H9 (cell line): ENCODE results near the gene SLC10A4. TPM values are rescaled to one million over a fixed set of nuclear protein-coding genes. Genes with fewer than 3 reads are reported as not detected.

ENCODE experiments used
- DNase-seq: peaks from one replicate; pipeline ENCODE4 v3.0.0-alpha.2; 2017
- H2AFZ ChIP-seq: one replicate; pipeline ENCODE4 v1.6.1; 2013; ENCODE audit warnings: mild to moderate bottlenecking, low read length, control low read depth, moderate library complexity
- H2AK5ac ChIP-seq: 2 replicates; pipeline ENCODE4 v1.6.1; 2013; ENCODE audit warnings: low read length, control low read depth, mixed read lengths; ENCODE audit not compliant: insufficient read length
- H2BK120ac ChIP-seq: one replicate; pipeline ENCODE4 v1.6.1; 2013; ENCODE audit warnings: low read depth, mild to moderate bottlenecking, low read length, control low read depth, inconsistent platforms; ENCODE audit not compliant: poor library complexity, severe bottlenecking
- H2BK12ac ChIP-seq: 2 replicates; pipeline ENCODE4 v1.6.1; 2013; ENCODE audit warnings: low read length, control low read depth, mixed read lengths, low read depth; ENCODE audit not compliant: insufficient read length
- H2BK15ac ChIP-seq: 2 replicates; pipeline ENCODE4 v1.6.1; 2013; ENCODE audit warnings: low read depth, low read length, control low read depth
- H2BK20ac ChIP-seq: one replicate; pipeline ENCODE4 v1.6.1; 2013; ENCODE audit warnings: low read depth, mild to moderate bottlenecking, low read length, control low read depth, inconsistent platforms; ENCODE audit not compliant: poor library complexity, severe bottlenecking
- H2BK5ac ChIP-seq: 2 replicates; pipeline ENCODE4 v1.6.1; 2013; ENCODE audit warnings: low read length, control low read depth, mixed read lengths; ENCODE audit not compliant: insufficient read length
- H3K14ac ChIP-seq: 2 replicates; pipeline ENCODE4 v1.6.1; 2013; ENCODE audit warnings: low read length, control low read depth; ENCODE audit not compliant: insufficient read depth
- H3K18ac ChIP-seq: 2 replicates; pipeline ENCODE4 v1.6.1; 2013; ENCODE audit warnings: low read depth, mild to moderate bottlenecking, mixed read lengths, low read length, control low read depth; ENCODE audit not compliant: insufficient read length
- H3K23ac ChIP-seq: 2 replicates; pipeline ENCODE4 v1.6.1; 2013; ENCODE audit warnings: low read length, control low read depth, mixed read lengths, low read depth; ENCODE audit not compliant: insufficient read length
- H3K23me2 ChIP-seq: 2 replicates; pipeline ENCODE4 v1.6.1; 2013; ENCODE audit warnings: low read depth, mild to moderate bottlenecking, mixed read lengths, low read length, control low read depth; ENCODE audit not compliant: insufficient read length, poor library complexity, severe bottlenecking
- H3K27ac ChIP-seq: 2 replicates; pipeline ENCODE4 v1.5.1; 2013; ENCODE audit warnings: low read length, control low read depth, mixed read lengths, low read depth; ENCODE audit not compliant: insufficient read length
- H3K27me3 ChIP-seq: 2 replicates; pipeline ENCODE4 v1.6.1; 2013; ENCODE audit warnings: low read length, control low read depth, inconsistent platforms; ENCODE audit not compliant: insufficient read depth
- H3K4ac ChIP-seq: 2 replicates; pipeline ENCODE4 v1.6.1; 2013; ENCODE audit warnings: low read depth, mild to moderate bottlenecking, control low read depth, inconsistent platforms, low read length, moderate library complexity
- H3K4me1 ChIP-seq: 2 replicates; pipeline ENCODE4 v1.6.1; 2013; ENCODE audit warnings: low read length, control low read depth, inconsistent platforms; ENCODE audit not compliant: insufficient read depth
- H3K4me2 ChIP-seq: 2 replicates; pipeline ENCODE4 v1.6.1; 2013; ENCODE audit warnings: low read length, control low read depth, mixed read lengths; ENCODE audit not compliant: insufficient read length, insufficient read depth
- H3K56ac ChIP-seq: 2 replicates; pipeline ENCODE4 v1.6.1; 2013; ENCODE audit warnings: low read depth, mild to moderate bottlenecking, mixed read lengths, low read length, control low read depth; ENCODE audit not compliant: insufficient read length
- H3K79me1 ChIP-seq: 2 replicates; pipeline ENCODE4 v1.6.1; 2013; ENCODE audit warnings: low read depth, mild to moderate bottlenecking, moderate library complexity, low read length, control low read depth, inconsistent platforms; ENCODE audit not compliant: insufficient read depth, poor library complexity, severe bottlenecking
- H3K79me2 ChIP-seq: 2 replicates; pipeline ENCODE4 v1.6.1; 2013; ENCODE audit warnings: low read length, control low read depth, inconsistent platforms; ENCODE audit not compliant: insufficient read depth
- H3K9ac ChIP-seq: 2 replicates; pipeline ENCODE4 v1.6.1; 2013; ENCODE audit warnings: low read length, control low read depth, mixed read lengths; ENCODE audit not compliant: insufficient read length; ENCODE audit errors: extremely low read depth
- H3K9me3 ChIP-seq: one replicate; pipeline ENCODE4 v1.6.1; 2013; ENCODE audit warnings: low read depth, low read length, inconsistent platforms; ENCODE audit not compliant: control insufficient read depth
- H3T11ph ChIP-seq: one replicate; pipeline ENCODE4 v1.6.1; 2013; ENCODE audit warnings: mild to moderate bottlenecking, low read length, control low read depth, inconsistent platforms
- H4K20me1 ChIP-seq: one replicate; pipeline ENCODE4 v1.6.1; 2013; ENCODE audit not compliant: control insufficient read depth, insufficient read length, insufficient read depth
- H4K5ac ChIP-seq: 2 replicates; pipeline ENCODE4 v1.6.1; 2013; ENCODE audit warnings: low read depth, mild to moderate bottlenecking, mixed read lengths, low read length, control low read depth; ENCODE audit not compliant: insufficient read length
- H4K8ac ChIP-seq: replicated peaks from 2 replicates; pipeline ENCODE4 v1.6.1; 2013; ENCODE audit warnings: low read length, control low read depth, mixed read lengths, low read depth; ENCODE audit not compliant: insufficient read length
- H4K91ac ChIP-seq: 2 replicates; pipeline ENCODE4 v1.6.1; 2013; ENCODE audit warnings: low read depth, mild to moderate bottlenecking, moderate library complexity, mixed read lengths, low read length, control low read depth; ENCODE audit not compliant: insufficient read length
- H3K27ac Mint-ChIP-seq, 3 experiments: 2 replicates in 2 of 3; 3 replicates in 1 of 3; pipeline ENCODE4 v1.8.0; 2020 to 2021; ENCODE audit warnings: mixed read lengths in 3 of 3, mild to moderate bottlenecking in 1 of 3, moderate library complexity in 1 of 3
- H3K27me3 Mint-ChIP-seq: 2 replicates; pipeline ENCODE4 v1.8.0; 2021; ENCODE audit warnings: low read depth, mild to moderate bottlenecking, moderate library complexity, mixed read lengths
- H3K36me3 Mint-ChIP-seq, 3 experiments: 2 replicates in 2 of 3; 3 replicates in 1 of 3; pipeline ENCODE4 v1.8.0; 2020 to 2021; ENCODE audit warnings: low read depth in 3 of 3, mixed read lengths in 3 of 3; ENCODE audit not compliant: insufficient read depth in 1 of 3
- H3K4me1 Mint-ChIP-seq, 2 experiments: 2 replicates each; pipeline ENCODE4 v1.8.0; 2020; ENCODE audit warnings: mixed read lengths in 2 of 2
- H3K4me3 Mint-ChIP-seq, 2 experiments: 2 replicates in 1 of 2; 3 replicates in 1 of 2; pipeline ENCODE4 v1.8.0; 2020 to 2021; ENCODE audit warnings: mild to moderate bottlenecking in 2 of 2, mixed read lengths in 2 of 2, moderate library complexity in 1 of 2
- H3K9me3 Mint-ChIP-seq, 2 experiments: 2 replicates in 1 of 2; 3 replicates in 1 of 2; pipeline ENCODE4 v1.8.0; 2020; ENCODE audit warnings: mild to moderate bottlenecking in 2 of 2, mixed read lengths in 2 of 2, moderate library complexity in 1 of 2
- WGBS: extraction: QIAGEN DNeasy Blood & Tissue Kit; methylation state at CpG from one replicate; pipeline ENCODE4 v1.1.7; 2013; ENCODE audit warnings: missing lambda C conversion rate, low lambda C conversion rate, mixed read lengths; ENCODE audit not compliant: insufficient read length; ENCODE audit errors: extremely low coverage; 5-methylcytosine and 5-hydroxymethylcytosine counted together
- total RNA-seq: library from RNA; stranded (reverse); gene quantifications from 2 replicates; pipeline ENCODE4 v1.2.1, GENCODE V29; 2021
- TF ChIP-seq, protein P1 (sequence below): fragments of 200-600 bp; sonication (generic); conservative IDR thresholded peaks from 3 replicates; pipeline ENCODE4 v1.8.0; 2021; ENCODE audit warnings: antibody characterized with exemption, mild to moderate bottlenecking

The SLC10A4 gene
- total RNA-seq, 1 experiment from 2014 or later, result 1.7 TPM

- H3K27ac ChIP-seq, result no peak overlapping the region
- no peak overlapping the region for H2BK20ac ChIP-seq
- no peak overlapping the region for H3K4ac ChIP-seq
- no peak overlapping the region for H4K91ac ChIP-seq
- no peak overlapping the region for H3K23ac ChIP-seq
- no peaks in the 10 kb centered on the region for H3K79me2 ChIP-seq
- H3K27me3 ChIP-seq, result no peaks in the 10 kb centered on the region
- H2AK5ac ChIP-seq, result no peak overlapping the region
- Mint-ChIP-seq H3K27me3 (no peaks in the 10 kb centered on the region; the same call in 1 of the 2 replicates), H3K36me3 (no peaks in the 10 kb centered on the region), H3K27ac (no peak overlapping the region), H3K9me3 (no peaks in the 10 kb centered on the region; a peak in 1 of 5 replicates), H3K4me3 (no peak overlapping the region), H3K4me1 (peaks cover 4 to 6% of the 10 kb centered on the region in 2 experiments)
- no peak overlapping the region for H2BK5ac ChIP-seq
- no peak overlapping the region for H3K9ac ChIP-seq
- no CpG with 5 or more reads among the region's 5 CpGs for WGBS
- no peak overlapping the region for H2AFZ ChIP-seq
- no peak overlapping the region for H2BK15ac ChIP-seq
- no peak overlapping the region for H3K14ac ChIP-seq
- no peaks in the 10 kb centered on the region for H3K9me3 ChIP-seq
- H2BK120ac ChIP-seq, result no peak overlapping the region
- no peak overlapping the region for H3K18ac ChIP-seq
- peaks cover 3% of the 10 kb centered on the region for H3K23me2 ChIP-seq
- no peaks in the 10 kb centered on the region for H3K4me1 ChIP-seq
- no peak overlapping the region for H2BK12ac ChIP-seq
- H3K79me1 ChIP-seq, result no peaks in the 10 kb centered on the region
- TF ChIP-seq, protein P1, sequence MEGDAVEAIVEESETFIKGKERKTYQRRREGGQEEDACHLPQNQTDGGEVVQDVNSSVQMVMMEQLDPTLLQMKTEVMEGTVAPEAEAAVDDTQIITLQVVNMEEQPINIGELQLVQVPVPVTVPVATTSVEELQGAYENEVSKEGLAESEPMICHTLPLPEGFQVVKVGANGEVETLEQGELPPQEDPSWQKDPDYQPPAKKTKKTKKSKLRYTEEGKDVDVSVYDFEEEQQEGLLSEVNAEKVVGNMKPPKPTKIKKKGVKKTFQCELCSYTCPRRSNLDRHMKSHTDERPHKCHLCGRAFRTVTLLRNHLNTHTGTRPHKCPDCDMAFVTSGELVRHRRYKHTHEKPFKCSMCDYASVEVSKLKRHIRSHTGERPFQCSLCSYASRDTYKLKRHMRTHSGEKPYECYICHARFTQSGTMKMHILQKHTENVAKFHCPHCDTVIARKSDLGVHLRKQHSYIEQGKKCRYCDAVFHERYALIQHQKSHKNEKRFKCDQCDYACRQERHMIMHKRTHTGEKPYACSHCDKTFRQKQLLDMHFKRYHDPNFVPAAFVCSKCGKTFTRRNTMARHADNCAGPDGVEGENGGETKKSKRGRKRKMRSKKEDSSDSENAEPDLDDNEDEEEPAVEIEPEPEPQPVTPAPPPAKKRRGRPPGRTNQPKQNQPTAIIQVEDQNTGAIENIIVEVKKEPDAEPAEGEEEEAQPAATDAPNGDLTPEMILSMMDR, result no peak
- H4K20me1 ChIP-seq, result no peaks in the 10 kb centered on the region
- no peak overlapping the region for H3T11ph ChIP-seq
- H4K5ac ChIP-seq, result no peak overlapping the region
- no peak overlapping the region for H4K8ac ChIP-seq
- no peak overlapping the region for H3K4me2 ChIP-seq
- H3K56ac ChIP-seq, result no peak overlapping the region
- DNase-seq, result no peak
These were observed 15.3 kb upstream of the SLC10A4 start for GRCh38 chr4:48467891-48468290.
